HG02938 (cell line): Measurements from ENCODE around the gene FRMD8.

ENCODE experiments used
- ATAC-seq: cut with Tn5 transposase; IDR thresholded peaks from one replicate; pipeline ENCODE4 v1.9.1; 2021; ENCODE audit warnings: mild to moderate bottlenecking, moderate library complexity; ENCODE audit not compliant: unreplicated experiment

The FRMD8 gene

GRCh38 chr11:65386307-65387140 lies at the start of gene FRMD8:
Gene FRMD8, plus strand, starts transcription at chr11:65386637. Its CDS starts 400 bp downstream, at chr11:65387037.
- no peak for ATAC-seq

- no peak for ATAC-seq
These were observed 47.8 kb upstream of the FRMD8 start for GRCh38 chr11:65338676-65339075.

- ATAC-seq, result no peak
These were observed 46.2 kb upstream of the FRMD8 start for GRCh38 chr11:65340226-65340625.

- no peak for ATAC-seq
These were observed 44.6 kb upstream of the FRMD8 start for GRCh38 chr11:65341856-65342255.

GRCh38 chr11:65351511-65351910 lies 34.9 kb upstream of the FRMD8 start:
- ATAC-seq, result no peak

- ATAC-seq, result no peak
These were observed 33.7 kb upstream of the FRMD8 start for GRCh38 chr11:65352783-65353182.

GRCh38 chr11:65353376-65353775 lies 33.1 kb upstream of the FRMD8 start:
- no peak for ATAC-seq

- no peak for ATAC-seq
These were observed 32.6 kb upstream of the FRMD8 start for GRCh38 chr11:65353900-65354264.

- ATAC-seq, result peak; percentile 77
These were observed 32.0 kb upstream of the FRMD8 start, which contains the start of gene TIGD3 for GRCh38 chr11:65354265-65355012. Gene TIGD3, plus strand, starts transcription at chr11:65354751. Its CDS starts 1,058 bp downstream, at chr11:65355809.

- peak; percentile 32 for ATAC-seq
These were observed 31.2 kb upstream of the FRMD8 start for GRCh38 chr11:65355013-65355775.

- ATAC-seq, result no peak
These were observed 30.6 kb upstream of the FRMD8 start for GRCh38 chr11:65355776-65356393.

- no peak for ATAC-seq
These were observed 30.0 kb upstream of the FRMD8 start for GRCh38 chr11:65356394-65356972.

GRCh38 chr11:65357856-65358356 lies 28.5 kb upstream of the FRMD8 start:
- no peak for ATAC-seq

- ATAC-seq, result no peak
These were observed 24.0 kb upstream of the FRMD8 start for GRCh38 chr11:65362320-65362931.

GRCh38 chr11:65362966-65363365 lies 23.5 kb upstream of the FRMD8 start:
- no peak for ATAC-seq

- ATAC-seq, result no peak
These were observed 22.7 kb upstream of the FRMD8 start for GRCh38 chr11:65363770-65364169.

- no peak for ATAC-seq
These were observed 20.1 kb upstream of the FRMD8 start for GRCh38 chr11:65366340-65366773.

GRCh38 chr11:65370659-65371049 lies 15.8 kb upstream of the FRMD8 start:
- no peak for ATAC-seq

GRCh38 chr11:65373839-65374580 lies 12.4 kb upstream of the FRMD8 start:
- ATAC-seq, result no peak
